ENCODE results near the gene INCA1. TPM values are rescaled to one million over a fixed set of nuclear protein-coding genes. Genes with fewer than 3 reads are reported as not detected.
A peak's percentile ranks its signal among the peaks of the same experiment; 100 is the strongest.
"Not testable (repeated sequence)": the region's sequence is repeated elsewhere in the genome, so short reads cannot be mapped to it uniquely, and the experiment has no call there.

The INCA1 gene
- total RNA-seq, 4 donors from 2014 or later: 0.31 to 1.1 TPM; not detected in 2

DNA sequence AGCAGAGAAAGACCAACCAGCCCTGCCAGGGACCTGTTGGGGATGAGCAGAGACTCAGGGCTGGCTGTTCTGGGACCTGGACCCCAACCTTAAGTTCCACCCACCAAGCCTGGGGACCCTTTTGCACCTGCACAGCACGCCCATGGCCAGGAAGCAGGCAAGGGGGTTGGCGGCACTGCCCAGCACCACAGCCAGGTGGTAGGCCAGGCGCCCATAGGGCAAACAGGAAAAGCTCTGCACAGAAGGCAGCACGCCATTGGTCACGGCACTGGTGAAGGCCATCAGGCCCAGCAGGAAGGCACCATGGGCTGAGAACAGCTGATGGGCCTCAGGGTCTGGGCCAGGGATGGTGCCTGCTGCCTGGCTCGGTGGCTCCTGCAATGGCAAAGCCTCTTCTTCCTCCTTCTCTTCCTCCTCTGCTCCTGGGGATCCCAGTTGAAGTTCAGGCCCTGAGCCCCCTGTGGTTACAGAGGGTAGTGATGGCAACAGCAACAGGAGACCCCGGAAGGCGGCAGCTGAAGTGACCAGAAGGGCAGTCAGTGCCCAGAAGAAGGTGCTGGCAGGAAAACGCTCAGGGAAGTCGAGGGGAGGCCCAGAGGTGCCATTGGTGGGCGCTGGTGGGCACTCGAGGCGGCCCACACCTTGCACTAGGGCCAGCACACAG is 36.2 kb upstream of the INCA1 start:
- Histone ChIP-seq H3K27ac (no peak overlapping the region), H3K36me3 (no peaks in the 10 kb centered on the region), H3K4me3 (no peak overlapping the region), H3K4me1 (peaks cover 5 to 33% (median 9%) of the 10 kb centered on the region in 3 donors), H3K9me3 (no peaks in the 10 kb centered on the region), H3K27me3 (peaks cover 0 to 15% (median 0%) of the 10 kb centered on the region in 4 donors)
- TF ChIP-seq POLR2A (IDR thresholded peaks at IDR 0.05): no peak
- TF ChIP-seq, protein P1, sequence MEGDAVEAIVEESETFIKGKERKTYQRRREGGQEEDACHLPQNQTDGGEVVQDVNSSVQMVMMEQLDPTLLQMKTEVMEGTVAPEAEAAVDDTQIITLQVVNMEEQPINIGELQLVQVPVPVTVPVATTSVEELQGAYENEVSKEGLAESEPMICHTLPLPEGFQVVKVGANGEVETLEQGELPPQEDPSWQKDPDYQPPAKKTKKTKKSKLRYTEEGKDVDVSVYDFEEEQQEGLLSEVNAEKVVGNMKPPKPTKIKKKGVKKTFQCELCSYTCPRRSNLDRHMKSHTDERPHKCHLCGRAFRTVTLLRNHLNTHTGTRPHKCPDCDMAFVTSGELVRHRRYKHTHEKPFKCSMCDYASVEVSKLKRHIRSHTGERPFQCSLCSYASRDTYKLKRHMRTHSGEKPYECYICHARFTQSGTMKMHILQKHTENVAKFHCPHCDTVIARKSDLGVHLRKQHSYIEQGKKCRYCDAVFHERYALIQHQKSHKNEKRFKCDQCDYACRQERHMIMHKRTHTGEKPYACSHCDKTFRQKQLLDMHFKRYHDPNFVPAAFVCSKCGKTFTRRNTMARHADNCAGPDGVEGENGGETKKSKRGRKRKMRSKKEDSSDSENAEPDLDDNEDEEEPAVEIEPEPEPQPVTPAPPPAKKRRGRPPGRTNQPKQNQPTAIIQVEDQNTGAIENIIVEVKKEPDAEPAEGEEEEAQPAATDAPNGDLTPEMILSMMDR (IDR thresholded peaks at IDR 0.05): no peak
- WGBS, 2 donors: 94 to 96% methylated on average over 3 to 6 of the region's 13 CpGs
- intact Hi-C loops (cut with DNase I): no loop called here
- no peak for DNase-seq

DNA sequence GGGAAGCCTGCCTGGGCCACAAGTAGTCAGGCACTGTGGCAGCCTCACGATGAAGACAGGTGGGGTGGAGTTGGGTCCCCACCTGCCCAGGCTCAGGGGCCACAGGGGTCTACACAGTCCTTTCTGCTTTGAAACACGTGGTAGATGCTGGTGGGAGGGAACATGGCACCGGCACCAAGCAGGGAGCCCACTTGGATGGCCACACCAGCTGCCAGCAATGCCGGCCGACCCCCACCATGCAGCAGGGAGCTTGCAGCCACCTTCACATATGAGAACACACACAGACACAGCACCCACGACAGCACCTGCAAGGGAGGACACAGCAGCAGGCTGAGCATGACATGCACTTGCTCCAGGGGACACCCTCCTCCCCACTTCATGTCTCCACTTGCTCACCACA is 35.5 kb upstream of the INCA1 start:
- Histone ChIP-seq H3K9me3 (no peaks in the 10 kb centered on the region), H3K4me1 (peaks cover 5 to 33% (median 9%) of the 10 kb centered on the region in 3 donors), H3K36me3 (no peaks in the 10 kb centered on the region), H3K27ac (no peak overlapping the region), H3K4me3 (no peak overlapping the region), H3K27me3 (peaks cover 0 to 15% (median 0%) of the 10 kb centered on the region in 4 donors)
- WGBS, 2 donors: 67 to 73% methylated on average over 1 to 3 of the region's 6 CpGs
- intact Hi-C loops (cut with DNase I): no loop called here
- TF ChIP-seq, protein P1 (IDR thresholded peaks at IDR 0.05): no peak
- no peak for TF ChIP-seq POLR2A (IDR thresholded peaks at IDR 0.05)
- DNase-seq: no peak

DNA sequence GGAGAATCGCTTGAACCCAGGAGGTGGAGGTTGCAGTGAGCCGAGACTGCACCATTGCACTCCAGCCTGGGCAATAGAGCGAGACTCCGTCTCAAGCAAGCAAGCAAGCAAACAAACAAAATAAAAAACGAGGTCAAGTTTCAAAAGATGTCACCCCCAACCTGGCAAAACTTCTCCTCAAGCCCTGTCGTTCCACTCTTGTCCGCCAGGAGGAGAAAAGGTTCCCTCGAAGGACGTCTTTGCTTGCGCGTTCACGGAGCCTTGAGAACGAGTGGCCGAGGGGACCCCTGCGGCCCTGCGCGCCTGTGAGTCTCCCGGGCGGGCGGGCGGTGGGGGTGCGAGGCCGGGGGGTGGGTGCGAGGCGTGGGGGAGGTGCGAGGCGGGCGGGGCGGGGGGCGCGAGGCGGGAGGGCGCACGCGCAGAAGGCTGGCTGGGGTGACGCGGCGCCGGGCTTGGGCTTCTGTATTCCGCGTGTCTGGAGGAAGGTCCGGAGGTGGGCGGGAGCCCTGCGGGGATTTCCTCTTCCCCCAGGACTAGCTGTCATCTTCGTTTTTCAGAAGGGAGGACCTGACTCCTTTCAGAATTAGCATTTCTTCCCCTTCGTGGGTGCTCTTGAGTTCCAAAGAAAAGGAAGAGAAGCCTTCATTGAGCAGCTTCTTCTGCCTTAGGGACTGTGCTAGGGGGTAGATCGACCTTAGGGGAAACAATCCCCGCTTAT is 34.2 kb upstream of the INCA1 start:
- H3K4me1 ChIP-seq: peaks cover 5 to 33% (median 9%) of the 10 kb centered on the region in 3 donors
- TF ChIP-seq, protein P1 (IDR thresholded peaks at IDR 0.05): peak; percentile 80 to 87 (median 84)
- TF ChIP-seq POLR2A (IDR thresholded peaks at IDR 0.05): no peak
- no peaks in the 10 kb centered on the region for H3K9me3 ChIP-seq
- H3K36me3 ChIP-seq: no peaks in the 10 kb centered on the region
- intact Hi-C loops (cut with DNase I): no loop called here
- H3K27me3 ChIP-seq: peaks cover 0 to 15% (median 0%) of the 10 kb centered on the region in 4 donors
- DNase-seq: no peak
- peak overlapping the region; percentile 51 to 78 (median 64) for H3K27ac ChIP-seq
- H3K4me3 ChIP-seq: peak overlapping the region; percentile 34 to 73 (median 50)
- 4 to 6% methylated on average over 19 to 21 of the region's 48 CpGs for WGBS, 2 donors

DNA sequence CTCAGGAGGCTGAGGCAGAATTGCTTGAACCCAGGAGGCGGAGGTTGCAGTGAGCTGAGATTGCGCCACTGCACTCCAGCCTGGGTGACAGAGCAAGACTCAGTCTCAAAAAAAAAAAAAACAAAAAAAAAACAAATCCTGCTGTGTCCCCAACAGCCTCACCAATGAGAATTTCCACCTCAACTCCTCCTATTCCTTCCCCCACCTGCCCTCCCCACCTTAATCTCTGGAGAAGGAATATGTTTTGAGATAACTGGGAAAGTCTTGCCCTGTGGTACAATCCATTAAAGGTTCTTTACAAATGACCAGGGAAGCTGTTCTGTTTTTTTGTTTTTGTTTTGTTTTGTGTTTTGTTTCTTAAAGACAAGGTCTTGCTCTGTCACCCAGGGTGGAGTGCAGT is 32.8 kb upstream of the INCA1 start:
- H3K36me3 ChIP-seq; H3K27me3 ChIP-seq; intact Hi-C loops (cut with DNase I); H3K4me3 ChIP-seq; DNase-seq; H3K9me3 ChIP-seq; H3K27ac ChIP-seq: not testable (repeated sequence)
- peaks cover 3 to 39% (median 5%) of the 10 kb centered on the region in 3 donors for H3K4me1 ChIP-seq
- WGBS, 2 donors: 91 to 92% methylated on average over 2 of the region's 2 CpGs

DNA sequence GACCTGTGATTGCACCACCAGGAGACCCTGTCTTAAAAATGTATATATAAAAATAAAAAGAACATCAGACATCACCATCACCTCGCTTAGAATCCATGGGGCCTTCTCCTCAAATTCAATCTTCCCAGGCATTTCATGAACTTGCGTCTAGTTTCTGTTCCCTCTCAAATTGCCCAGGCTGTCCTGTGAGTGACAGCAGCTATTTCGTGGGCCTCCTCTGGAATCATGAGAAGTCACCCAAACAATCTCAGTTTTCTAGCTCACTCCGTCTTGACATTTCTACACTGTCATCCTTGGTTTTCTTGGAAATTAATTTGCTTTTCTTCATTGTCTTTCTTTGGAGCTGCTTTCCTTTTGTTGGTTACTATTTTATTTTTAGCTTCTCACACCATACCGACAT is 30.6 kb upstream of the INCA1 start:
- intact Hi-C loops (cut with DNase I): no loop called here
- Histone ChIP-seq H3K27ac (no peak overlapping the region), H3K36me3 (peaks cover 4 to 20% (median 6%) of the 10 kb centered on the region in 3 donors), H3K9me3 (no peaks in the 10 kb centered on the region), H3K4me3 (no peak overlapping the region), H3K27me3 (no peaks in the 10 kb centered on the region), H3K4me1 (peaks cover 0 to 31% (median 0%) of the 10 kb centered on the region in 3 donors)
- 71 to 85% methylated on average over 5 of the region's 5 CpGs for WGBS, 2 donors
- DNase-seq: no peak
- TF ChIP-seq, protein P1 (IDR thresholded peaks at IDR 0.05): no peak
